Nephron progenitor cell (in vitro differentiated cells): ENCODE measurements around the gene GAS2L2.

Experiments used
- DNase-seq: peaks from one replicate; pipeline ENCODE4 v3.0.0; 2021
- H3K27ac Mint-ChIP-seq: 2 replicates; pipeline ENCODE4 v1.8.0; 2021; ENCODE audit warnings: mild to moderate bottlenecking, moderate library complexity, mixed read lengths
- H3K27me3 Mint-ChIP-seq: 2 replicates; pipeline ENCODE4 v1.8.0; 2021; ENCODE audit warnings: mild to moderate bottlenecking, low read depth, mixed read lengths; ENCODE audit not compliant: poor library complexity
- H3K36me3 Mint-ChIP-seq: 2 replicates; pipeline ENCODE4 v1.8.0; 2021; ENCODE audit warnings: low read depth, mixed read lengths
- H3K4me1 Mint-ChIP-seq: 2 replicates; pipeline ENCODE4 v1.8.0; 2021; ENCODE audit warnings: mixed read lengths
- H3K4me3 Mint-ChIP-seq: 2 replicates; pipeline ENCODE4 v1.8.0; 2021; ENCODE audit warnings: mild to moderate bottlenecking, moderate library complexity, mixed read lengths
- H3K9me3 Mint-ChIP-seq: 2 replicates; pipeline ENCODE4 v1.8.0; 2021; ENCODE audit warnings: mild to moderate bottlenecking, moderate library complexity, mixed read lengths
- TF ChIP-seq, protein P1 (sequence below): fragments of 200-600 bp; sonication (generic); IDR thresholded peaks from 2 replicates; pipeline ENCODE4 v1.5.0; 2021; ENCODE audit warnings: antibody characterized with exemption

The GAS2L2 gene

DNA sequence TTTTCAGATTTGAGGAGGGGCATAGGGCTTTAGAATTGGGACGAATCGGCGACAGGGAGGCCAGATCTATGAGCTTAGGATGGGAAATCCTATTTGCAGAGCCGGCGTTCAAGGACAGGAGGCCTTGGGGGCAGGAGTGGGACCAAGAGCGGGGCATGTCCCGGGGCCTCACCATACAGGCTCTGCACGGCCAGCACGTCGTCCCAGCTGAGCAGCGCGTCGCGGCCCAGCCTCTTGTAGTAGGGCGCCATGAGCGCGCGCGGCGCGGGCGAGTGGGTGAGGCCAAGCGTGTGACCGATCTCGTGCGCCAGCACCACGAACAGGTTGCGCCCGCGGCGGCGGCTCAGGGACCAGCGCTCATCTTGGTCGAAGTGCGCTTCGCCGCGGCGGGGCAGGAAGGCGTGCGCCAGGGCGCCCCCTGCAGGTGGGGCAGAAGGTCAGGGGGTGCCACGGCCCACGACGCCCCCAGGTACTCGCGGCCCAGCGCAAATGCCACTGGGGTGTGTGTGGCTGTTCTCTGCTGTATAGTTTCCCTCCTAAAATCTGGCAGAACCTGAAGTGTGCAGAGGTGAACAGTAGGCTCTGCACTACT lies 17.0 kb upstream of the GAS2L2 start:
- H3K27ac Mint-ChIP-seq: no peak overlapping the region
- H3K4me1 Mint-ChIP-seq: peaks cover 37% of the 10 kb centered on the region
- H3K27me3 Mint-ChIP-seq: peaks cover 29% of the 10 kb centered on the region
- no peak for DNase-seq
- H3K9me3 Mint-ChIP-seq: no peaks in the 10 kb centered on the region
- H3K4me3 Mint-ChIP-seq: no peak overlapping the region
- no peaks in the 10 kb centered on the region for H3K36me3 Mint-ChIP-seq
- TF ChIP-seq, protein P1, sequence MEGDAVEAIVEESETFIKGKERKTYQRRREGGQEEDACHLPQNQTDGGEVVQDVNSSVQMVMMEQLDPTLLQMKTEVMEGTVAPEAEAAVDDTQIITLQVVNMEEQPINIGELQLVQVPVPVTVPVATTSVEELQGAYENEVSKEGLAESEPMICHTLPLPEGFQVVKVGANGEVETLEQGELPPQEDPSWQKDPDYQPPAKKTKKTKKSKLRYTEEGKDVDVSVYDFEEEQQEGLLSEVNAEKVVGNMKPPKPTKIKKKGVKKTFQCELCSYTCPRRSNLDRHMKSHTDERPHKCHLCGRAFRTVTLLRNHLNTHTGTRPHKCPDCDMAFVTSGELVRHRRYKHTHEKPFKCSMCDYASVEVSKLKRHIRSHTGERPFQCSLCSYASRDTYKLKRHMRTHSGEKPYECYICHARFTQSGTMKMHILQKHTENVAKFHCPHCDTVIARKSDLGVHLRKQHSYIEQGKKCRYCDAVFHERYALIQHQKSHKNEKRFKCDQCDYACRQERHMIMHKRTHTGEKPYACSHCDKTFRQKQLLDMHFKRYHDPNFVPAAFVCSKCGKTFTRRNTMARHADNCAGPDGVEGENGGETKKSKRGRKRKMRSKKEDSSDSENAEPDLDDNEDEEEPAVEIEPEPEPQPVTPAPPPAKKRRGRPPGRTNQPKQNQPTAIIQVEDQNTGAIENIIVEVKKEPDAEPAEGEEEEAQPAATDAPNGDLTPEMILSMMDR: no peak

DNA sequence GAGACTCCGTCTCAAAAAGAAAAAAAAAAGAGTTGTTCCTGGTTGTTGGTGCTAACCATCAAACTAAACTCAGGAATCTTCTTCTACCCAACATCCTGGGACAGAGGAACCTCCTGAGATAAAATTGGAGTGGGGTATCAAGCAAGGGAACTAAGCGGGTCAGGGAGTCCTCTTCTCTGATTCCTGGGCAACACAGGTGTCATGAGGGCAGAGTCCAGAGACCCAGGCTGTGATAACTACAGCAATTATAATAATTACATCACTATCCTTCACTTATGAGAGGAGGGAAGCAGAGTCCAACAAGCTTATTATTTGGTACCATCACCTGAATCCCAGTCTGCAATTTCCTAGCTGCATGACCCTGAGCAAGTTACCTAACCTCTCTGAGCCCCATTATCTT lies 15.8 kb upstream of the GAS2L2 start:
- Mint-ChIP-seq H3K9me3 (no peaks in the 10 kb centered on the region), H3K4me3 (no peak overlapping the region), H3K27me3 (peaks cover 32% of the 10 kb centered on the region), H3K36me3 (no peaks in the 10 kb centered on the region), H3K27ac (no peak overlapping the region), H3K4me1 (peaks cover 32% of the 10 kb centered on the region)
- DNase-seq: no peak
- TF ChIP-seq, protein P1: no peak

DNA sequence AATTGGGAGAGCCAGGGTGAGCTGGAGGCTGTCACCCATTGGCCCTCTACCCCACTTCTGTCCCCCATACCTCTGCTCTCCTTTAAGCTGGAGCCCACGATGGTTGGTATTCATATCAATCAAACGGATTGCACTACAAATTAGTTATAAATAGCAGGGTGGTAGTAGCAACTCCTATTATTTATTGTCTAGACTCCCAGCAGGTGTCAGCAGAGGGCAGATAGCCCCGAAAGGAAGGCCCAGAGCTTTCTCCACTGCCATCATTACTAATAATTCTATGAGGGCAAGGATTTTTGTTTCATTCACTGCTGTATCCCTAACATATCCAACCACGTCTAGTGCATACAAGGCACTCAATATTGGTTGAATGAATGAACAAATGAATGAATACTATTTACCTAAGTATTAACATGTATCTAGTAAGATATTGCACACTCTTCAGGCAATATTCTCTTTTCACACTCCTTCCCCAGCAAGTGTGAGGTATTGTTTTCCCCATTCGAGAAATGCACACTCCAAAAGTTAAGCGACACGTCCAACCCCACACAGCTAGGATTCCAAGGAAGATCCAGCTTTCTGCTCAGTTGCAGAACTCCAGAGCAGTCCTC lies 14.0 kb upstream of the GAS2L2 start:
- TF ChIP-seq, protein P1: peak; percentile 33
- Mint-ChIP-seq H3K27ac (no peak overlapping the region), H3K4me1 (peaks cover 19% of the 10 kb centered on the region), H3K9me3 (no peaks in the 10 kb centered on the region), H3K27me3 (peaks cover 35% of the 10 kb centered on the region), H3K36me3 (no peaks in the 10 kb centered on the region), H3K4me3 (no peak overlapping the region)
- no peak for DNase-seq

DNA sequence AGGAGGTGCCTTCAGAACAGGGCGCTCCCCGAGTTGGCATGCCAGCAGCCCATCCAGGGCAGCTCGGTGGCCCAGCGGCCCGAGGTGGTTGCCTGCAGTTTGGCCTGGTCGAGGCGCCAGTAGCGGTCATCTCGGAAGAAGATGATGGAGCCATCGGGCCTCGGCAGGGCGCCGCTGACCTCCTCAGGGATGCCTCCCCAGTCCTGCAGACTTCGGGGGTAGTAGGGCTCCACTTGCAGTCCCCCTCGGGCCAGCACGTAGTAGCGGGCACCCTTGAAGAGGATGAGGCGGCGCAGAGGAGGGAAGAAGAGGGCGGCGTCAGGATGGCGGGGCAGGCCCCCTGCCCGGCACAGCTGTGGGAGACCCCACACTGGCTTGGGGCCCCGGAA lies 13.4 kb upstream of the GAS2L2 start:
- Mint-ChIP-seq H3K4me1 (peaks cover 19% of the 10 kb centered on the region), H3K9me3 (no peaks in the 10 kb centered on the region), H3K36me3 (no peaks in the 10 kb centered on the region), H3K4me3 (no peak overlapping the region), H3K27ac (no peak overlapping the region), H3K27me3 (peaks cover 35% of the 10 kb centered on the region)
- TF ChIP-seq, protein P1: no peak
- DNase-seq: no peak

DNA sequence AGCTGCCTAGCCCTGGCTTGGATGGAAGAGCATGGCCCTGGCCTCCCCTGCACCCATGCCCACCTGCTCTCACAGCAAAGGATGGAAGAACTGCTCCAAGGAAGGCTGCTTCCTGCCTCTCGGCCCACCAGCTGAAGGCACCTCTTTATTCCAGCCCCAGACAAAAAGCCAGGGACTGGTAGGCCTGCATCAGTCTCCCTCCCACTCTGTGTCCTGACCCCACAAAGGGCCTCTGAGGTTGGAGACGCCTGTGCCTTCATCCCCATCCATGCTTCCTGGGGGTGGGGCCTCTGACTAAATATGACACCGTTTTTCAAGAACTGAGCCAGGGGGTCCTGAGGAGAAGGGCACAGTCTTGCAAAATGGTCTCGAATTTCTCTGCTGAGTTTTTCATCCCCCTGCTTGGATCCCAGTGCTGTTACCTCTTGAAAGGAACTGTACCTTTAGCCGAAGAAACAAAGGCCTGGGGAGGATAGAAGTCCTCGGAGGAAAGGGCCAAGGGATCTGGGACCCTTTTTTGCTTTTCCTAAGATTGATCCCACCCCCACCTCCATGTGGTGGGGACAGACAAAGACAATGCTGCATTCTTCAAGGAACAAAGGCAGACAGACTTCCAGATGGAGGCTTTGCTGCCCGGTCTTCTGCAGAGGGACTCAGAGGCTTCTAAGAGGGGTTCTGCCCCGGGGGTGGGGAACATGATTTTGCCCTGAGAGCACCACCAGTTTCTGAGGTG lies 12.9 kb upstream of the GAS2L2 start:
- no peak for DNase-seq
- Mint-ChIP-seq H3K4me1 (peaks cover 19% of the 10 kb centered on the region), H3K4me3 (peak overlapping the region; percentile 40), H3K36me3 (no peaks in the 10 kb centered on the region), H3K9me3 (no peaks in the 10 kb centered on the region), H3K27me3 (peaks cover 33% of the 10 kb centered on the region), H3K27ac (no peak overlapping the region)
- TF ChIP-seq, protein P1: no peak
